Activated CD4-positive, alpha-beta T cell treated with anti-CD3 and anti-CD28 coated beads, Interleukin-2, amount 50 U/mL, for 1 hour (primary cell): Measurements from ENCODE around the gene CCN6.
"Not testable (repeated sequence)": the region's sequence is repeated elsewhere in the genome, so short reads cannot be mapped to it uniquely, and the experiment has no call there.

ENCODE experiments used
- DNase-seq: peaks from one replicate; pipeline ENCODE4 v3.0.0-alpha.2; 2020

Gene CCN6

GRCh38 chr6:112054555-112055190 is 769 bp downstream of the CCN6 start:
- DNase-seq = no peak

- no peak for DNase-seq
Observed at GRCh38 chr6:112058243-112059032, 4.5 kb downstream of the CCN6 start.

- no peak for DNase-seq
Observed at GRCh38 chr6:112061605-112062004, 7.7 kb downstream of the CCN6 start.

- no peak for DNase-seq
Observed at GRCh38 chr6:112062966-112063365, 9.1 kb downstream of the CCN6 start.

- DNase-seq = no peak
Observed at GRCh38 chr6:112065426-112065986, 11.6 kb downstream of the CCN6 start.

DNA sequence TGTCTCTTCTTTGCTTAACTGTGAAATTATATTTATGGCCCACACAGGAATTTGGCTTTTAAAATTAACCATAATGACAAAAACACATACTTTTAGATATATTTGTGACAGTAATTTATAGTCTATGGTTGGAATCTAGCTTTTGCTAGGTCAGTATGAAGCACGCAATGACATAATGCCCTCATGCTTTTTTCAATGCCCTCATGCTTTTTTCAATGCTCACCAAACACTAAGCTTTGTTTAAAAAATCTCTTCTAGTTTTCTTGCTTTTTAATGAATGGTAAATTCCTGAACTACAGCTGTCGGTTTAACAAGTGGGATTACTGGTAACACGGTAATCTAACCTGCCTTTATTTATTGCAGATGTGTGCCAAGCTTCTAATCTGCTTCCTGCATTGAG is 12.7 kb downstream of the CCN6 start:
- DNase-seq = no peak

GRCh38 chr6:112081569-112081968 is 27.7 kb downstream of the CCN6 start:
- DNase-seq = no peak

GRCh38 chr6:112085286-112086065 is 31.6 kb downstream of the CCN6 start:
- DNase-seq = no peak

DNA sequence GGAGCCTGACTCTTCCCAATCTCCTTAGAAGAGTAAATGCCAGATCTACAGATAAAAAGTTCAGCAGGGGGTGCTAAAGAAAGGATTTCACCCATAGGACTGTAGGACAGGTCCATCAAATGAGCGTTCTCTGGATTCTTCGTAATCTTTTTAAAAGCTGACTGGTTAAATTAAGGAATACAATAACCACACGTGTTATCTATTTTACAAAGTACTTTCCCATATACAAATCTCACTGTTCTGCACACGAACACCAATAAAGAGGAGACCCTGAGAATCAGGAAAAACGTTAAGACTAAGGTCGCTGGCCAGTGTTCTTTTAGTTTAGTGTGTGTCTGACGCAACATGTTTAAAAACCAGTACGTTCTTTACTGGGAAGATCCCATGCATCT is 32.8 kb downstream of the CCN6 start:
- DNase-seq = no peak

DNA sequence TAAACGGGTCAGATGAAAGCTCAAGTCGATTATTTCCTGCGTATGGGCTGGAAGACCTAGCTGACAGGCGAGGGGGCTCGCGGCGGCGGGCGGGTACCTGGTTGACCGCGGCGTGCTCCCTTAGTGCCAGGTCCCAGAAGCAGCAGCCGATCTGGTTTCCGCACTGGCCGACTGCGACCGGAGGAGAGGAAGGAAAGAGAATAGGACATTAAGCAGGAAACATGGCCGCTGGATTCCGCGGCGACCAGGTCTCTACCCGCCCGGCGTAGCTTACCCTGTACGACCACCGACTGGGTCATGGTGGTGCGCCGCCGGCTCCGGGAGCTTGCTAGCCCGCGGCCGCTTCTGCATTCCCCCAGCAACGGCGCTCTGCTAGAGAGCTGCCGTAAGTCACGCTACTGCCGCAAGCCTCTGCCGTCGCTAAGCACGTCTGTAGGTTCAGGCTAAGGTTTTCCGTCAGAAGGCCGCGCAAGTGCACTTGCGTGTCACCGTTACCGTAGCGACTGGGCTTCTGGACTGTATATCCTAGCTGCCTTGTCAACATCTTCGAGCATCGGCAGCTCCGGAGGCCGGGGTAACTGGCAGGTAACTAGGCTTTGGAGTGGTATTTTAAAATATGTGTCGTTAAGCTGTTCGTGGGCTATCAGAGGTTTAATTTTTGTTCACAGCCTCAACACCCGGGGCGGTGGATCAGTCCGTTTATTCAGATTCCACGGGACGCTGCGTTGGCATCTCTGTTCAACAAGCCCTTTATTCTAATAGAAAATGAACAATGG is 33.4 kb downstream of the CCN6 start, which contains the start of the genes FAM229B and TUBE1:
Gene FAM229B (plus strand): TSS at position 456 of the 776 bp plus-strand sequence. CDS start 11,693 bp downstream, outside the sequence.
Gene TUBE1 (minus strand): TSS at position 347 of the 776 bp plus-strand sequence. CDS start 48 bp downstream, at position 299.
- DNase-seq = peak; percentile 88

GRCh38 chr6:112087916-112088315 is 34.0 kb downstream of the CCN6 start:
- no peak for DNase-seq

DNA sequence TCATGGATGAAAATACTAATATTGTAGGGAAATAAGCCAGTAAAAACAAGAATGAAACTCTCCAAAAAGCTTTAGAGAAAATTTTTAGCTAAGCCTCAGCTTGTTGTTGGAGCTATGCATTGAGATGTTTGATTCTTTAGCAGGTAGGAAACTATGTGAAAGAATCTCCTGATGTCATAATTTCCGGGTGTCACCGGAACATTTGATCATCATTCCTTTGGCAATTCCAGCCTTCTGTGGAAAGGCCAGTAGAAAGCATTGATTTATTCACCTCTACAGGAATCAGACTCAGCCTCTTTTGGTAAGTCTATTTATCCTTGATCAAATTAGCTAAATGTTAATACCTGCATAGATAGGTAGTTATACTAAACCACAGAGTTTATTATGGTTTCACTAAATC is 43.0 kb downstream of the CCN6 start:
- no peak for DNase-seq

- DNase-seq = no peak
Observed at GRCh38 chr6:112100561-112100960, 46.7 kb downstream of the CCN6 start.

- DNase-seq = not testable (repeated sequence)
Observed at GRCh38 chr6:112106026-112106425, 52.1 kb downstream of the CCN6 start.

DNA sequence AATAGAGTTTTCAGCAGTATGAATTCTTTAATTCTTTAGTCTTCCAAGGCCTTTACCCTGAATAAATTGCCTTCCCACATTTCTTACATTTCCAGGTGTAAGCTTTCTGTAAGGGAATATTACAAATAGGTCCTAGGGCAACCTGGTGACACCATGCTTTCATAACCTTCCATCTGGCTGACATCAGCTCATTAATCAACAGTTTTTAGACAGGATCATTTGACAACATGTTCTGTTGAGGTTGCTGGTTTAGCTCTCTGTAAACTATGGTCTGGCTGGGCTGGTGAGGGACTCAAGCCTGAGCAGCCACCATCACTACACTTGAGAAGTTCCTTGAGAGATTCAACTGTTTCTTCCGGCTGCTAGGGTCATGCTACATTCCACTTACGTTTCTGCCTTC is 52.7 kb downstream of the CCN6 start:
- no peak for DNase-seq

DNA sequence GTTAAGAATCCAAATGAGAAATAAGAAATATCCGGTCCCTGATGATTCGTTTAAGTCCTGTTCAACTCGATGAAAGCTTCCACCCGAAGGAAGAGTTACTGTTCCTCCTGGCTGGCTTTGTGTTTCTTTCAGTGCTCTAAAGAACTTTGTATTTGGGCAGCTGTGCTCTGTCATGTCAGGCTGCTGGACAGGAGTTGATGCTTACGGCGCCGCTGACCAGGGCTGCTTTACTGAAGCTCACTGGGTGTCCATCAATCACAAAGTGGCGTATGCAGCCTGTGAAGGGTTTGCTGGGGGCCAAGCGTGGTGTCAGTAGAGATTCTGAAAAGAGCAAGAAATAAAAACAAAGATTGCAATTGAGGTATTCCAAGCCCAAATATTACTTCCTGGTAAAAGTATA is 55.4 kb downstream of the CCN6 start:
- no peak for DNase-seq

DNA sequence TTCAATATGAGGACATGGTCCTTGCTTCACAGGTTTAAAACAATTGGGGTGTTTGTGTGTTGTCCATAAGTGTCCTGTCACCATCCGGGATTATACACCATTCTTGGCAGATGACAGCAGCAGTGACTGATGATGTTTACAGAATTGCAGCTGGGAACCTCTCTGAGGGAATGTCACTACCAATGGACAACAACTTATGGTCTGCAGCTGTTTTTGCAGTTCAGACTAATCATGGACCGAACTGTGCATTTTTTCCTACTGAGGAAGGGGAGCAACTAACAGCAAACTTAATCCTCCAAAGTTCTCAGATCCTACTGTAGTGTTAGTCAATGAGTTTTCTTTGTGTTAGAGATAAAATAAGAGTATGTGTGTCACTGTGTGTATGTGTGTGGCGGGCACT is 59.5 kb downstream of the CCN6 start:
- DNase-seq = no peak

DNA sequence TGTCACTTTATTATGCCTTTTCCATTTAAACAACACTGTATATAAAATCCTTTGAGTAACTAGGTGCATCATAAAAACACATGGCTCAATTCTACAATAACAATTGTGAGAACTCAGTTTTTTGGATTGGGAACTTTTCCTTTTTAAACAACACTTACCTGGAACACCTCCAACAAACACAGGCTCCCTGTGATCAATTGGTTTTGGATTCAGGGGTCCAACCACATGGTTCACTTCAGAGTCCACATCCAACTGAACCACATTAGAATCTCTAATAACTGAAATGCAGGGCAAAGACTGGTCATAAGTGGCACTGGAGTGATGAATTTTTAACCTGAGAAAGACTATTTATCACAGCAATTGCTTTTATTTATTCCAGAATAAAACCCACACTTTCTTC is 60.0 kb downstream of the CCN6 start:
- DNase-seq = no peak

- DNase-seq = no peak
Observed at GRCh38 chr6:112114577-112115223, 60.8 kb downstream of the CCN6 start.

- DNase-seq = no peak
Observed at GRCh38 chr6:112116221-112116620, 62.3 kb downstream of the CCN6 start.

DNA sequence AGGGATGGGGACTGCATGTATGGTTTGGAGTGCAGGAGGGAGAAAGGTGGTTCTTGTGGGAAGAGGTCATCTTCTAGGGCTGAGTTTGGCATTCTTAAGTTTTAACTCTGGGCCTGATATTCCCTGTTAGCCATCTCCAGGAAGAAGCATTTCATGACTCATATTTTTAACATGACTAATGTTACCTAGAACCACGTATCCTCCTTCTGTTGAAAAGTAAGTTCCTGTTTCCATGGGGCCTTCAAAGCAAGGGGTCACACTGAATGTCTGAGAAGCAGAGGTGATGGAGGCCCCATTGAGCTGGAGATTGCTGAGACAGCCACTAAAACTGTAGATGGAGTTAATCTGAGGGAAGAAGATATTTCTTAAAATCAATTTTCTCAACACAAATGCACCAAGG is 63.6 kb downstream of the CCN6 start:
- DNase-seq = no peak

- DNase-seq = no peak
Observed at GRCh38 chr6:112118034-112118433, 64.1 kb downstream of the CCN6 start.
